Neural progenitor cell (in vitro differentiated cells): ENCODE data around the gene FKBP1A. TPM values are rescaled to one million over a fixed set of nuclear protein-coding genes. Genes with fewer than 3 reads are reported as not detected.

Source experiments
- DNase-seq: peaks from one replicate; pipeline ENCODE4 v3.0.0-alpha.2; 2016; ENCODE audit warnings: low spot score
- H2AFZ ChIP-seq: fragments of 200-600 bp; sonication (generic); replicated peaks from 2 replicates; pipeline ENCODE4 v1.6.1; 2016; ENCODE audit warnings: antibody characterized with exemption
- H3F3A ChIP-seq: fragments of 200-600 bp; sonication (generic); 2 replicates; pipeline ENCODE4 v1.6.1; 2016; ENCODE audit warnings: antibody characterized with exemption, low read depth
- H3K27ac ChIP-seq: fragments of 200-600 bp; sonication (generic); 2 replicates; pipeline ENCODE4 v1.5.1; 2016; ENCODE audit warnings: mild to moderate bottlenecking
- H3K27me3 ChIP-seq: fragments of 200-600 bp; sonication (generic); 2 replicates; pipeline ENCODE4 v1.6.1; 2016; ENCODE audit warnings: mild to moderate bottlenecking, moderate library complexity
- H3K36me3 ChIP-seq: fragments of 200-600 bp; sonication (generic); 2 replicates; pipeline ENCODE4 v1.5.1; 2016
- H3K4me1 ChIP-seq: fragments of 200-600 bp; sonication (generic); 2 replicates; pipeline ENCODE4 v1.6.1; 2016; ENCODE audit warnings: mixed run types
- H3K4me2 ChIP-seq: fragments of 200-600 bp; sonication (generic); 2 replicates; pipeline ENCODE4 v1.6.1; 2016
- H3K4me3 ChIP-seq: fragments of 200-600 bp; sonication (generic); 2 replicates; pipeline ENCODE4 v1.5.1; 2016
- H3K79me2 ChIP-seq: fragments of 200-600 bp; sonication (generic); 2 replicates; pipeline ENCODE4 v1.6.1; 2016; ENCODE audit warnings: low read depth
- H3K9ac ChIP-seq: fragments of 200-600 bp; sonication (generic); 2 replicates; pipeline ENCODE4 v1.6.1; 2016
- H3K9me3 ChIP-seq: fragments of 200-600 bp; sonication (generic); 2 replicates; pipeline ENCODE4 v1.5.1; 2016; ENCODE audit warnings: low read depth
- H4K20me1 ChIP-seq: fragments of 200-600 bp; sonication (generic); 2 replicates; pipeline ENCODE4 v1.6.1; 2016; ENCODE audit warnings: low read depth
- H3K27ac Mint-ChIP-seq: 3 replicates; pipeline ENCODE4 v1.8.0; 2021; ENCODE audit warnings: mixed read lengths
- H3K27me3 Mint-ChIP-seq: 2 replicates; pipeline ENCODE4 v1.8.0; 2022; ENCODE audit warnings: low read depth, mild to moderate bottlenecking, inconsistent platforms, moderate library complexity, mixed read lengths; ENCODE audit not compliant: insufficient read depth
- H3K36me3 Mint-ChIP-seq: 3 replicates; pipeline ENCODE4 v1.8.0; 2021; ENCODE audit warnings: mixed read lengths
- H3K4me1 Mint-ChIP-seq: 3 replicates; pipeline ENCODE4 v1.8.0; 2021; ENCODE audit warnings: mixed read lengths
- H3K4me3 Mint-ChIP-seq: 3 replicates; pipeline ENCODE4 v1.8.0; 2021; ENCODE audit warnings: mild to moderate bottlenecking, moderate library complexity, mixed read lengths
- H3K9me3 Mint-ChIP-seq: 3 replicates; pipeline ENCODE4 v1.8.0; 2020; ENCODE audit warnings: mixed read lengths
- CTCF ChIP-seq: fragments of 200-600 bp; sonication (generic); IDR thresholded peaks from 2 replicates; pipeline ENCODE4 v1.5.1; 2017; ENCODE audit warnings: antibody characterized with exemption, mild to moderate bottlenecking
- EZH2 ChIP-seq: fragments of 200-600 bp; sonication (generic); IDR thresholded peaks from 2 replicates; pipeline ENCODE4 v1.6.1; 2017; ENCODE audit warnings: antibody characterized with exemption, mild to moderate bottlenecking, moderate library complexity
- EZH2phosphoT487 ChIP-seq: fragments of 200-600 bp; sonication (generic); IDR thresholded peaks from 2 replicates; pipeline ENCODE4 v1.6.1; 2017; ENCODE audit warnings: antibody characterized with exemption
- total RNA-seq: library from RNA; depleted of rRNA; stranded (reverse); fragments of >200 nt; gene quantifications from 2 replicates; pipeline ENCODE4 v1.2.3, GENCODE V29; 2015; ENCODE audit warnings: low replicate concordance

Gene FKBP1A
- total RNA-seq, 1 donor from 2014 or later: 128 TPM

- no peaks in the 10 kb centered on the region for H3K9me3 ChIP-seq
- H3K4me1 ChIP-seq: peaks cover 4% of the 10 kb centered on the region
- no peak overlapping the region for H3K9ac ChIP-seq
- no peak overlapping the region for H2AFZ ChIP-seq
- Mint-ChIP-seq H3K27me3 (no peaks in the 10 kb centered on the region), H3K4me3 (no peak overlapping the region), H3K27ac (no peak overlapping the region), H3K9me3 (no peaks in the 10 kb centered on the region), H3K4me1 (peaks cover 13% of the 10 kb centered on the region), H3K36me3 (peaks cover 13% of the 10 kb centered on the region)
- no peaks in the 10 kb centered on the region for H3F3A ChIP-seq
- H4K20me1 ChIP-seq: peaks cover 69% of the 10 kb centered on the region
- H3K27me3 ChIP-seq: no peaks in the 10 kb centered on the region
- H3K4me2 ChIP-seq: no peak overlapping the region
- no peak for TF ChIP-seq EZH2
- no peak for TF ChIP-seq CTCF
- TF ChIP-seq EZH2phosphoT487: no peak
- H3K4me3 ChIP-seq: no peak overlapping the region
- H3K27ac ChIP-seq: no peak overlapping the region
- H3K79me2 ChIP-seq: peaks cover 64% of the 10 kb centered on the region
- H3K36me3 ChIP-seq: no peaks in the 10 kb centered on the region
- no peak for DNase-seq
Observed at GRCh38 chr20:1331101-1331500, 61.8 kb downstream of the FKBP1A start.

DNA sequence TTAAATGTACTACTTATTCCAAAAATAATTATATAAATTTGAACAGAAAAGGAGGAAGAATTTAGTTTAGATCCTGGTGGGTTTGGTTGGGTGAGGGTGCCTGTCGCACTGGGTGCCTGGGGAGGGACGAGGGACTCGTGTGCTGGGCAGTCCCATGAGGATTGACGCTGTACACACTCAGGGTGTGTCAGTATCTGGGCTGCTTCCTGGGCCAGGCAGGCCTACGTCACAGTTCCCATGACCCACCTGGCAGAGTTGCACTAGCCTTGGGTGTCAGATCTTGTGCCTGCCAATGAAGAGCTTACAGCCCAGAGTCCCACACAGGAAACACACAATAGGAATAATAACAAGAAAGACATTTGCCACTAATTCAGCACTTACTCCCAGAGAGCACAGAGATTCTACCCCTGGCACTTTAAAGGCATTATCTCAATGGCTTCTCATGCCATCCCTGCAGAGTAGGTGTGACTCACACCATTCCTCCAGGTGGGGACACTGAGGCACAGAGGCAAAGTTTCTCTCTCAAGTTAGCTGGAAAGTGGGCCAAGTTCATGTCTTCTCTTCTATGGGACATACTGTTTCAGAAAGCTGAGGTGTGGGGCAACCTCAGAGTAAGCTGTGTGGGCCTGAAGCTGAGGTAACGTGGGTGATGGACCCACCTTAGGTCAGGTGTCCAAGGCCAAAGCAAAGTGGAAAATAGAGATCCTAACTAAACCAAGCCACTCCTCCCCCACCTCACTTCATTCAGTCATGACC, 62.6 kb downstream of the FKBP1A start:
- TF ChIP-seq CTCF (no peak), EZH2phosphoT487 (no peak)
- H3K79me2 ChIP-seq: peaks cover 72% of the 10 kb centered on the region
- H3K4me1 Mint-ChIP-seq: peaks cover 13% of the 10 kb centered on the region
- H2AFZ ChIP-seq: no peak overlapping the region
- H3K27ac Mint-ChIP-seq: no peak overlapping the region
- no peaks in the 10 kb centered on the region for H3K36me3 ChIP-seq
- H3K9ac ChIP-seq: no peak overlapping the region
- no peaks in the 10 kb centered on the region for H3K27me3 ChIP-seq
- no peak overlapping the region for H3K4me2 ChIP-seq
- peaks cover 65% of the 10 kb centered on the region for H4K20me1 ChIP-seq
- H3K9me3 Mint-ChIP-seq: no peaks in the 10 kb centered on the region
- no peak overlapping the region for H3K27ac ChIP-seq
- no peaks in the 10 kb centered on the region for H3K9me3 ChIP-seq
- no peak overlapping the region for H3K4me3 Mint-ChIP-seq
- no peak for DNase-seq
- peaks cover 4% of the 10 kb centered on the region for H3K4me1 ChIP-seq
- H3K36me3 Mint-ChIP-seq: peaks cover 13% of the 10 kb centered on the region
- H3K4me3 ChIP-seq: no peak overlapping the region
- H3F3A ChIP-seq: no peaks in the 10 kb centered on the region
- no peaks in the 10 kb centered on the region for H3K27me3 Mint-ChIP-seq

- DNase-seq: no peak
Observed at GRCh38 chr20:1328680-1329330, 64.0 kb downstream of the FKBP1A start, which contains the start of gene SDCBP2. TSS of gene SDCBP2 (minus strand) at chr20:1329139. CDS start at chr20:1320416, 8,723 bp downstream.

More at GRCh38 chr20:1328680-1329330, 64.0 kb downstream of the FKBP1A start, which contains the start of gene SDCBP2:
- Mint-ChIP-seq H3K36me3 (peaks cover 11% of the 10 kb centered on the region), H3K27me3 (no peaks in the 10 kb centered on the region), H3K4me3 (no peak within 1 kb of the TSS), H3K27ac (no peak within 1 kb of the TSS), H3K4me1 (peaks cover 16% of the 10 kb centered on the region), H3K9me3 (no peaks in the 10 kb centered on the region)
- no peak for TF ChIP-seq CTCF
- TF ChIP-seq EZH2phosphoT487: no peak
- TF ChIP-seq EZH2: no peak
- Histone ChIP-seq H3K9me3 (no peaks in the 10 kb centered on the region), H3K4me3 (no peak within 1 kb of the TSS), H2AFZ (no peak within 1 kb of the TSS), H3K27ac (no peak within 1 kb of the TSS), H4K20me1 (peaks cover 54% of the 10 kb centered on the region), H3K27me3 (no peaks in the 10 kb centered on the region), H3K4me2 (no peak within 1 kb of the TSS), H3K9ac (peak within 1 kb of the TSS; percentile 12), H3K79me2 (peaks cover 73% of the 10 kb centered on the region), H3K36me3 (no peaks in the 10 kb centered on the region), H3F3A (no peaks in the 10 kb centered on the region), H3K4me1 (peaks cover 4% of the 10 kb centered on the region)
